RWPE1 (cell line): ENCODE data around the gene LGSN.
"Not testable (repeated sequence)": the region's sequence is repeated elsewhere in the genome, so short reads cannot be mapped to it uniquely, and the experiment has no call there.

Experiments used
- CTCF ChIA-PET: fragments of 350-600 bp; sonication (Branson Sonifier 250); formaldehyde crosslinking; extraction: SDS; loops from one replicate; lab custom pipeline; 2021; lab: Yijun Ruan, JAX
- POLR2A ChIA-PET: fragments of 400-600 bp; formaldehyde crosslinking; extraction: SDS; loops from one replicate; lab custom pipeline; 2020; ENCODE audit warnings: antibody characterized with exemption; ENCODE audit not compliant: low non-redundant PET; lab: Yijun Ruan, JAX
- DNase-seq: peaks from one replicate; pipeline ENCODE4 v3.0.0; 2012; ENCODE audit warnings: low spot score
- H3K27ac ChIP-seq: fragments of 450-650 bp; 2 replicates; pipeline ENCODE4 v1.5.1; 2017
- CTCF ChIP-seq: fragments of 450-650 bp; conservative IDR thresholded peaks from 2 replicates; pipeline ENCODE4 v1.5.1; 2017; ENCODE audit warnings: low read depth, mild to moderate bottlenecking

LGSN gene

GRCh38 chr6:63290492-63291058 lies 29.2 kb downstream of the LGSN start:
- TF ChIP-seq CTCF, result no peak
- H3K27ac ChIP-seq, result no peak overlapping the region
- CTCF ChIA-PET, result interaction anchor here (0.7 kb wide), 1 partner anchor 1051 kb away, joined by 4 read pairs; no protein-coding TSS in a partner anchor
- no peak for DNase-seq
- POLR2A ChIA-PET, result no interaction called here

- no peak overlapping the region for H3K27ac ChIP-seq
- no peak for TF ChIP-seq CTCF
- DNase-seq, result no peak
- ChIA-PET CTCF (no interaction called here), POLR2A (no interaction called here)
Observed at GRCh38 chr6:63289269-63289872, 30.4 kb downstream of the LGSN start.

- no peak for TF ChIP-seq CTCF
- H3K27ac ChIP-seq, result no peak overlapping the region
- no peak for DNase-seq
- ChIA-PET POLR2A (no interaction called here), CTCF (interaction anchor here (0.6 kb wide), 1 partner anchor 192 kb away, joined by 3 read pairs; no protein-coding TSS in a partner anchor)
Observed at GRCh38 chr6:63280639-63281180, 39.1 kb downstream of the LGSN start.

- no peak overlapping the region for H3K27ac ChIP-seq
- ChIA-PET POLR2A (no interaction called here), CTCF (no interaction called here)
- TF ChIP-seq CTCF, result no peak
- DNase-seq, result no peak
Observed at GRCh38 chr6:63278916-63279315, 40.9 kb downstream of the LGSN start.

GRCh38 chr6:63275953-63276352 lies 43.8 kb downstream of the LGSN start:
- ChIA-PET CTCF (no interaction called here), POLR2A (no interaction called here)
- DNase-seq, result no peak
- no peak for TF ChIP-seq CTCF
- H3K27ac ChIP-seq, result no peak overlapping the region

GRCh38 chr6:63274795-63275430 lies 44.9 kb downstream of the LGSN start:
- CTCF ChIA-PET, POLR2A ChIA-PET, DNase-seq, H3K27ac ChIP-seq: not testable (repeated sequence)

GRCh38 chr6:63272397-63272796 lies 47.4 kb downstream of the LGSN start:
- DNase-seq, result peak; percentile 25
- peak; percentile 39 for TF ChIP-seq CTCF
- no peak overlapping the region for H3K27ac ChIP-seq
- POLR2A ChIA-PET, result no interaction called here
- CTCF ChIA-PET, result interaction anchor here (0.6 to 1.2 kb wide), 3 partner anchors 13 to 1463 kb away, joined by 3 to 4 read pairs (median 4); no protein-coding TSS in a partner anchor
